ENCODE measurements around the gene MYZAP.

- no peak for TF ChIP-seq TBP (optimal IDR thresholded peaks at IDR 0.05; ENCODE audit: low read depth, low read length)
- TF ChIP-seq POLR2B (IDR thresholded peaks at IDR 0.05; ENCODE audit: low read depth, partially characterized antibody) = no peak
- no peak for TF ChIP-seq EZH2 (IDR thresholded peaks at IDR 0.05; ENCODE audit: borderline replicate concordance, low read depth, low read length)
- TF ChIP-seq HMGXB4 (CRISPR knock-in tag; IDR thresholded peaks at IDR 0.05) = no peak
These were observed 59.7 kb downstream of the MYZAP start for GRCh38 chr15:57651445-57651844.
